IPS DF 4.7 (cell line): ENCODE measurements around the gene LMBR1L.

Experiments
- DNase-seq: peaks from one replicate; pipeline ENCODE4 v3.0.0-alpha.2; 2013; ENCODE audit warnings: low spot score; ENCODE audit errors: extremely low read depth

Gene LMBR1L

GRCh38 chr12:49111206-49111605 lies 559 bp upstream of the LMBR1L start:
- no peak for DNase-seq

GRCh38 chr12:49109641-49110463 lies 795 bp downstream of the LMBR1L start:
- DNase-seq: no peak

GRCh38 chr12:49108958-49109404 lies 1.7 kb downstream of the LMBR1L start:
- DNase-seq: no peak

GRCh38 chr12:49105504-49106084 lies 5.1 kb downstream of the LMBR1L start:
- no peak for DNase-seq

- no peak for DNase-seq
Measured at GRCh38 chr12:49104822-49105221, 5.8 kb downstream of the LMBR1L start.

GRCh38 chr12:49100380-49100779 lies 10.3 kb downstream of the LMBR1L start:
- no peak for DNase-seq

- no peak for DNase-seq
Measured at GRCh38 chr12:49098703-49099102, 11.9 kb downstream of the LMBR1L start.

GRCh38 chr12:49098035-49098451 lies 12.6 kb downstream of the LMBR1L start:
- DNase-seq: no peak

- DNase-seq: no peak
Measured at GRCh38 chr12:49097381-49097780, 13.3 kb downstream of the LMBR1L start.

GRCh38 chr12:49094975-49095365 lies 15.7 kb downstream of the LMBR1L start:
- no peak for DNase-seq

GRCh38 chr12:49094160-49094974 lies 16.3 kb downstream of the LMBR1L start, which contains the start of gene DHH:
TSS of gene DHH (minus strand) at chr12:49094801. CDS start at chr12:49094512, 289 bp downstream.
- no peak for DNase-seq

GRCh38 chr12:49093792-49094159 lies 16.9 kb downstream of the LMBR1L start:
- no peak for DNase-seq

- DNase-seq: no peak
Measured at GRCh38 chr12:49092816-49093406, 17.7 kb downstream of the LMBR1L start.

GRCh38 chr12:49092086-49092815 lies 18.4 kb downstream of the LMBR1L start:
- no peak for DNase-seq

- DNase-seq: no peak
Measured at GRCh38 chr12:49091836-49092085, 18.9 kb downstream of the LMBR1L start.

- no peak for DNase-seq
Measured at GRCh38 chr12:49091056-49091835, 19.4 kb downstream of the LMBR1L start.

GRCh38 chr12:49089821-49090773 lies 20.6 kb downstream of the LMBR1L start:
- no peak for DNase-seq

- DNase-seq: no peak
Measured at GRCh38 chr12:49088932-49089330, 21.7 kb downstream of the LMBR1L start.
